HCT116 (cell line): ENCODE results near the gene N4BP2. TPM values are rescaled to one million over a fixed set of nuclear protein-coding genes. Genes with fewer than 3 reads are reported as not detected.

ENCODE experiments used
- ATAC-seq: fragments of 200-7000 bp; cut with Tn5 transposase; 2 replicates; pipeline ENCODE4 v1.9.1; 2020; ENCODE audit warnings: mild to moderate bottlenecking, moderate library complexity
- BruUV-seq: library from RNA; stranded (reverse); fragments of 400-500 nt; replicated peaks from 2 replicates; lab custom pipeline; 2021; lab: Mats Ljungman, UMichigan
- CTCF ChIA-PET: fragments of 300-600 bp; sonication (Branson Sonifier 250); formaldehyde crosslinking; loops from one replicate; lab custom pipeline; 2021; ENCODE audit warnings: antibody characterized with exemption; lab: Charles Lee
- POLR2A ChIA-PET: fragments of 300-600, 350-600 bp; sonication (Branson Sonifier 250); formaldehyde crosslinking; loops from one replicate; lab custom pipeline; 2021; ENCODE audit warnings: antibody characterized with exemption; lab: Charles Lee
- RAD21 ChIA-PET, 2 experiments: fragments of 300-600 bp; sonication (Branson Sonifier 250); formaldehyde crosslinking; loops; one replicate each; lab custom pipeline; 2023; ENCODE audit warnings: low total read pairs in 2 of 2; ENCODE audit not compliant: uncharacterized antibody in 2 of 2, unreplicated experiment in 2 of 2, low non-redundant PET in 1 of 2; lab: Charles Lee
- DNase-seq: peaks from one replicate; pipeline ENCODE4 v3.0.0-alpha.2; 2010; ENCODE audit warnings: low read depth, low spot score
- H2AFZ ChIP-seq: fragments of 200-600 bp; shearing (Covaris generic), sonication (generic); 2 replicates; pipeline ENCODE4 v1.6.1; 2017; ENCODE audit warnings: low read depth, mixed run types, mixed read lengths, antibody characterized with exemption, low read length; ENCODE audit not compliant: poor library complexity, severe bottlenecking
- H3K27ac ChIP-seq: 2 replicates; pipeline ENCODE4 v1.5.1; 2012; ENCODE audit warnings: low read depth, low read length
- H3K27me3 ChIP-seq: fragments of 200-600 bp; sonication (generic); 2 replicates; pipeline ENCODE4 v1.6.1; 2016; ENCODE audit warnings: mixed run types, low read length, mixed read lengths; ENCODE audit not compliant: insufficient read depth
- H3K36me3 ChIP-seq, 2 experiments: fragments of 200-500 bp in 1 of 2; fragments of 200-600 bp in 1 of 2; sonication (Bioruptor generic) in 1 of 2; sonication (generic) in 1 of 2; 2 replicates each; pipeline versions ENCODE4 v1.5.1 to v1.6.1; 2014 to 2016; ENCODE audit warnings: low read length in 2 of 2, inconsistent platforms in 1 of 2, mixed read lengths in 1 of 2, mixed run types in 1 of 2; ENCODE audit not compliant: insufficient read depth in 2 of 2, control insufficient read depth in 1 of 2
- H3K4me1 ChIP-seq, 2 experiments: fragments of 200-600 bp in 1 of 2; sonication (generic) in 1 of 2; 2 replicates each; pipeline versions ENCODE4 v1.5.1 to v1.6.1; 2012 to 2017; ENCODE audit warnings: low read length in 2 of 2, inconsistent platforms in 1 of 2, mild to moderate bottlenecking in 1 of 2, mixed read lengths in 1 of 2, mixed run types in 1 of 2, moderate library complexity in 1 of 2; ENCODE audit not compliant: insufficient read depth in 2 of 2, control insufficient read depth in 1 of 2
- H3K4me2 ChIP-seq: fragments of 200-600 bp; sonication (generic); 2 replicates; pipeline ENCODE4 v1.6.1; 2017; ENCODE audit warnings: mixed run types, low read length, mixed read lengths
- H3K4me3 ChIP-seq, 2 experiments: fragments of 200-600 bp in 1 of 2; sonication (generic) in 1 of 2; replicated peaks in 1 of 2; 2 replicates each; pipeline ENCODE4 v1.5.1; 2011 to 2016; ENCODE audit warnings: low read length in 2 of 2, control low read depth in 1 of 2, low read depth in 1 of 2, mild to moderate bottlenecking in 1 of 2, mixed read lengths in 1 of 2, mixed run types in 1 of 2
- H3K79me2 ChIP-seq: fragments of 200-600 bp; sonication (generic); 2 replicates; pipeline ENCODE4 v1.6.1; 2017; ENCODE audit warnings: mild to moderate bottlenecking, mixed run types, low read length, moderate library complexity, mixed read lengths; ENCODE audit not compliant: insufficient read depth
- H3K9ac ChIP-seq: fragments of 200-600 bp; sonication (generic); 2 replicates; pipeline ENCODE4 v1.6.1; 2016; ENCODE audit warnings: low read length, mixed read lengths
- H3K9me2 ChIP-seq: fragments of 200-600 bp; sonication (generic), shearing (Covaris generic); 2 replicates; pipeline ENCODE4 v1.6.1; 2017; ENCODE audit warnings: mixed run types, mild to moderate bottlenecking, moderate library complexity; ENCODE audit not compliant: insufficient read depth
- H3K9me3 ChIP-seq, 2 experiments: fragments of 200-500 bp in 1 of 2; fragments of 200-600 bp in 1 of 2; sonication (Bioruptor generic) in 1 of 2; sonication (generic) in 1 of 2; 2 replicates each; pipeline ENCODE4 v1.6.1; 2014 to 2017; ENCODE audit warnings: low read length in 2 of 2, mixed read lengths in 2 of 2, inconsistent platforms in 1 of 2, low read depth in 1 of 2, mild to moderate bottlenecking in 1 of 2, mixed run types in 1 of 2, moderate library complexity in 1 of 2; ENCODE audit not compliant: control insufficient read depth in 1 of 2, insufficient read depth in 1 of 2
- H4K20me1 ChIP-seq: fragments of 200-600 bp; sonication (generic), shearing (Covaris generic); 2 replicates; pipeline ENCODE4 v1.6.1; 2017; ENCODE audit warnings: mixed run types, mild to moderate bottlenecking, moderate library complexity; ENCODE audit not compliant: insufficient read depth
- ATF3 ChIP-seq: IDR thresholded peaks from 2 replicates; pipeline ENCODE4 v1.6.1; 2012
- CBX3 ChIP-seq: IDR thresholded peaks from 2 replicates; pipeline ENCODE4 v1.6.1; 2012; ENCODE audit warnings: low read depth
- CEBPB ChIP-seq: IDR thresholded peaks from 2 replicates; pipeline ENCODE4 v1.6.1; 2012; ENCODE audit warnings: low read depth
- EGR1 ChIP-seq: IDR thresholded peaks from 2 replicates; pipeline ENCODE4 v1.6.1; 2012; ENCODE audit warnings: low read depth
- ELF1 ChIP-seq: IDR thresholded peaks from 2 replicates; pipeline ENCODE4 v1.6.1; 2012; ENCODE audit warnings: low read depth, borderline replicate concordance
- EZH2 ChIP-seq: fragments of 200-600 bp; sonication (generic); IDR thresholded peaks from 2 replicates; pipeline ENCODE4 v1.6.1; 2017; ENCODE audit warnings: antibody characterized with exemption, mixed run types
- EZH2phosphoT487 ChIP-seq: fragments of 200-600 bp; IDR thresholded peaks from 2 replicates; pipeline ENCODE4 v1.6.1; 2018; ENCODE audit warnings: antibody characterized with exemption, borderline replicate concordance
- FOSL1 ChIP-seq: IDR thresholded peaks from 2 replicates; pipeline ENCODE4 v1.6.1; 2012; ENCODE audit warnings: low read depth
- MAX ChIP-seq: IDR thresholded peaks from 2 replicates; pipeline ENCODE4 v1.6.1; 2012
- POLR2AphosphoS5 ChIP-seq: IDR thresholded peaks from 2 replicates; pipeline ENCODE4 v1.6.1; 2011; ENCODE audit warnings: mild to moderate bottlenecking, low read depth, low read length, moderate library complexity
- RAD21 ChIP-seq: IDR thresholded peaks from 2 replicates; pipeline ENCODE4 v1.6.1; 2012; ENCODE audit warnings: low read depth, mild to moderate bottlenecking
- SIN3A ChIP-seq: IDR thresholded peaks from 2 replicates; pipeline ENCODE4 v1.6.1; 2012; ENCODE audit warnings: low read depth
- SP1 ChIP-seq: IDR thresholded peaks from 2 replicates; pipeline ENCODE4 v1.6.1; 2012; ENCODE audit warnings: low read depth
- SRF ChIP-seq: IDR thresholded peaks from 2 replicates; pipeline ENCODE4 v1.6.1; 2012; ENCODE audit warnings: low read depth
- TCF7L2 ChIP-seq: IDR thresholded peaks from 2 replicates; pipeline ENCODE4 v1.7.0; 2011; ENCODE audit warnings: borderline replicate concordance, inconsistent platforms; ENCODE audit not compliant: insufficient read depth, insufficient read length; ENCODE audit errors: extremely low read depth
- YY1 ChIP-seq: IDR thresholded peaks from 2 replicates; pipeline ENCODE4 v1.6.1; 2011; ENCODE audit warnings: low read length, low read depth, moderate library complexity, mild to moderate bottlenecking; ENCODE audit not compliant: insufficient replicate concordance; ENCODE audit errors: extremely low read depth
- ZBTB33 ChIP-seq: IDR thresholded peaks from 2 replicates; pipeline ENCODE4 v1.6.1; 2011; ENCODE audit warnings: mild to moderate bottlenecking, low read length, moderate library complexity; ENCODE audit not compliant: insufficient replicate concordance; ENCODE audit errors: extremely low read depth
- ZFX ChIP-seq: fragments of 450-650 bp; IDR thresholded peaks from 2 replicates; pipeline ENCODE4 v1.6.1; 2017
- ZNF274 ChIP-seq: fragments of 200-500 bp; sonication (Bioruptor generic); IDR thresholded peaks from 2 replicates; pipeline ENCODE4 v1.6.1; 2014; ENCODE audit warnings: mild to moderate bottlenecking, low read depth, low read length, inconsistent platforms
- intact Hi-C: fragments of 100-400 bp; cut with micrococcal nuclease; formaldehyde crosslinking; loops from 2 replicates; pipeline ENCODE4 v1.10.0; 2022
- total RNA-seq: library from RNA; stranded (reverse); gene quantifications from one replicate; pipeline ENCODE4 v1.2.1, GENCODE V29; 2021; ENCODE audit not compliant: unreplicated experiment

The N4BP2 gene
- total RNA-seq, 1 experiment from 2014 or later, result 7.0 TPM

DNA sequence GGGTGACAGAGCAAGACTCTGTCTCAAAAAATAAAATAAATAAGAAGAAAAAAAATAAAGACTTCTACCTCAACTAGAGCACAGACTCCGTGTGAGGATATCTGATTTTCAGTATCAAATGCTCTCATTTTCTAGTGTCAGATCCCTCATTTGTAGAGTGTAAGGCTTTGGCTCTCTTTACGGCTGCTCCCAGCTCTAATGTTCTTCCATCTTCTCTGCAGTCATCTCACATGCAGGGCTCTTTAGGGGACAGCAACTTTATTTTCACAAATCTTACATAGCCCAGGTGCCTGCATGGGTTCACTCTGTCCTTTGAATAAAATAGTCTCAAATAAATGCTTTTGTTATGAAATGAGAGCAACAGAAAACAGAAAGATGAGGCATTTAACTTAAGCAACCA is 120.9 kb downstream of the N4BP2 start:
- H4K20me1 ChIP-seq, result no peaks in the 10 kb centered on the region
- ChIA-PET RAD21 (no interaction called here), CTCF (no interaction called here), POLR2A (no interaction called here)
- H3K4me1 ChIP-seq, result peaks cover 3 to 14% of the 10 kb centered on the region in 2 experiments; a peak in 2 of 4 replicates
- no peak for DNase-seq
- intact Hi-C loops, result no loop called here
- no peaks in the 10 kb centered on the region for H3K27me3 ChIP-seq
- no peaks in the 10 kb centered on the region for H3K36me3 ChIP-seq
- H3K4me3 ChIP-seq, result no peak overlapping the region
- no peak for ATAC-seq
- H3K27ac ChIP-seq, result no peak overlapping the region
- no TSS peak for BruUV-seq
- no peak overlapping the region for H2AFZ ChIP-seq
- no peaks in the 10 kb centered on the region for H3K79me2 ChIP-seq
- TF ChIP-seq FOSL1, result no peak
- TF ChIP-seq ZFX, result no peak
- no peak for TF ChIP-seq ELF1
- no peak for TF ChIP-seq MAX
- no peak for TF ChIP-seq ATF3
- TF ChIP-seq ZNF274, result no peak
- no peak for TF ChIP-seq SRF
- TF ChIP-seq CEBPB, result no peak
- TF ChIP-seq SP1, result no peak
- no peak for TF ChIP-seq ZBTB33
- no peak for TF ChIP-seq SIN3A
- no peak for TF ChIP-seq RAD21
- no peak for TF ChIP-seq CBX3
- no peak for TF ChIP-seq EGR1
- TF ChIP-seq YY1, result no peak
- no peak for TF ChIP-seq POLR2AphosphoS5
- TF ChIP-seq TCF7L2, result no peak
- TF ChIP-seq EZH2, result no peak
- no peak for TF ChIP-seq EZH2phosphoT487
- H3K9ac ChIP-seq, result no peak overlapping the region
- no peak overlapping the region for H3K4me2 ChIP-seq
- H3K9me3 ChIP-seq, result no peaks in the 10 kb centered on the region
- H3K9me2 ChIP-seq, result no peaks in the 10 kb centered on the region
